ENCODE results near the gene KIRREL3.

DNA sequence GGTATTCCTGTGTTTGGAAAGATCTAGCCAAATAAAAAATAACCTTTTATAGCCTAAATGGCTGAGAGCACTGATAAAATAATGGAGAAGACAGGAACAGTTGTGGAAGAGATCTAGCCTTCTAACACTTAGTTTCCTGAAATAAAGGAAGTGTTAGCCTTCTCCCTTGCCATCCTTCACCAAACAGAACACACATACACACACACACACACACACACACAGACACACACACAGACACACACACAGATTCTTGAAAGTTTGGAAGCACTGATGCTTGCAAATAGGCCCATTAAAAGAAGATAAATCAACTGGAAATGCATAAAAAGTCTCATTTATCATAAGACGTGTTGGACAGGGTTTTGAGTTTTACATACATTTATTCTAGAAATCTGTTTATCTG is 37.5 kb downstream of the KIRREL3 start:
- TF ChIP-seq EZH2phosphoT487 (IDR thresholded peaks at IDR 0.05; ENCODE audit: insufficient read depth, low read depth) (no peak), EZH2 (IDR thresholded peaks at IDR 0.05; ENCODE audit: insufficient read depth, poor library complexity, severe bottlenecking) (no peak)
